ENCODE results near the gene MIF. TPM values are rescaled to one million over a fixed set of nuclear protein-coding genes. Genes with fewer than 3 reads are reported as not detected.

MIF gene
- total RNA-seq, 2 donors from 2014 or later, result 134 to 156 TPM

- 24 to 31% methylated on average over 11 of the region's 11 CpGs for WGBS, 2 donors
- Histone ChIP-seq H3K9me3 (no peaks in the 10 kb centered on the region), H3K4me3 (peak overlapping the region in 1 of 2 donors; percentile 37), H3K4me1 (peaks cover 32% of the 10 kb centered on the region), H3K36me3 (replicated peaks in 1 of 2; ENCODE audit: insufficient read depth in 1 of 2, low read depth in 2 of 2) (peaks cover 0 to 2% of the 10 kb centered on the region in 2 donors), H3K27me3 (no peaks in the 10 kb centered on the region), H3K27ac (peak overlapping the region; percentile 92 to 100 (median 99))
- intact Hi-C loops (cut with DNase I), result no loop called here
- DNase-seq, result no peak
- TF ChIP-seq CTCF (IDR thresholded peaks at IDR 0.05) (no peak), POLR2A (IDR thresholded peaks at IDR 0.05) (no peak)
- no peak for ATAC-seq
Observed at GRCh38 chr22:23893121-23893944, 850 bp upstream of the MIF start.

- WGBS, 2 donors, result 2 to 3% methylated on average over 21 to 37 of the region's 79 CpGs
- intact Hi-C loops (cut with DNase I), result no loop called here
- peak; percentile 79 to 89 (median 86) for DNase-seq
Observed at GRCh38 chr22:23894710-23895598, 771 bp downstream of the MIF start.

GRCh38 chr22:23895599-23896144 is 1.5 kb downstream of the MIF start:
- TF ChIP-seq POLR2A (IDR thresholded peaks at IDR 0.05) (no peak), CTCF (IDR thresholded peaks at IDR 0.05) (no peak)
- WGBS, 2 donors, result 89 to 92% methylated on average over 16 of the region's 16 CpGs
- H3K27ac ChIP-seq, result peak overlapping the region; percentile 92 to 100 (median 99)
- H3K9me3 ChIP-seq, result no peaks in the 10 kb centered on the region
- no peak for ATAC-seq
- H3K4me1 ChIP-seq, result peaks cover 34% of the 10 kb centered on the region
- no peak for DNase-seq
- intact Hi-C loops (cut with DNase I), result no loop called here
- H3K4me3 ChIP-seq, result no peak overlapping the region
- no peaks in the 10 kb centered on the region for H3K27me3 ChIP-seq
- peaks cover 0 to 2% of the 10 kb centered on the region in 2 donors for H3K36me3 ChIP-seq (replicated peaks in 1 of 2; ENCODE audit: insufficient read depth in 1 of 2, low read depth in 2 of 2)

More at GRCh38 chr22:23894710-23895598, 771 bp downstream of the MIF start:
- Histone ChIP-seq H3K9me3 (no peaks in the 10 kb centered on the region), H3K27me3 (no peaks in the 10 kb centered on the region), H3K4me3 (peak overlapping the region; percentile 37 to 42), H3K36me3 (replicated peaks in 1 of 2; ENCODE audit: insufficient read depth in 1 of 2, low read depth in 2 of 2) (peaks cover 0 to 2% of the 10 kb centered on the region in 2 donors), H3K4me1 (peaks cover 34% of the 10 kb centered on the region), H3K27ac (peak overlapping the region; percentile 92 to 100 (median 99))
- TF ChIP-seq CTCF (IDR thresholded peaks at IDR 0.05) (peak in 4 of 7 experiments; percentile 42 to 57 (median 43)), POLR2A (IDR thresholded peaks at IDR 0.05) (peak in 1 of 3 donors; percentile 5)
- peak; percentile 74 for ATAC-seq

GRCh38 chr22:23896166-23896522 is 2.0 kb downstream of the MIF start:
- Histone ChIP-seq H3K36me3 (replicated peaks in 1 of 2; ENCODE audit: insufficient read depth in 1 of 2, low read depth in 2 of 2) (peaks cover 0 to 2% of the 10 kb centered on the region in 2 donors), H3K9me3 (no peaks in the 10 kb centered on the region), H3K4me1 (peaks cover 34% of the 10 kb centered on the region), H3K27me3 (no peaks in the 10 kb centered on the region), H3K4me3 (no peak overlapping the region), H3K27ac (peak overlapping the region in 1 of 4 donors; percentile 99)
- WGBS, 2 donors, result 83 to 95% methylated on average over 4 to 5 of the region's 5 CpGs
- ATAC-seq (no peak), DNase-seq (no peak)
- intact Hi-C loops (cut with DNase I), result no loop called here
- TF ChIP-seq CTCF (IDR thresholded peaks at IDR 0.05) (no peak), POLR2A (IDR thresholded peaks at IDR 0.05) (no peak)
